K562 (cell line): ENCODE data around the gene METTL8. TPM values are rescaled to one million over a fixed set of nuclear protein-coding genes. Genes with fewer than 3 reads are reported as not detected.

ENCODE experiments used
- ATAC-seq: fragments of 200-7000 bp; cut with Tn5 transposase; 3 replicates; pipeline ENCODE4 v1.9.1; 2020; ENCODE audit warnings: moderate library complexity
- BruUV-seq: library from RNA; stranded (reverse); fragments of 400-500 nt; replicated peaks from 2 replicates; lab custom pipeline; 2021; lab: Mats Ljungman, UMichigan
- CTCF ChIA-PET: fragments of 300-600 bp; formaldehyde crosslinking; extraction: SDS; loops from one replicate; lab custom pipeline; 2021; ENCODE audit warnings: low intra/inter-chr PET ratio; lab: Yijun Ruan, JAX
- POLR2A ChIA-PET: fragments of 300-600, 350-650 bp; sonication (Branson Sonifier 250); formaldehyde crosslinking; extraction: SDS; loops from one replicate; lab custom pipeline; 2021; ENCODE audit warnings: antibody characterized with exemption, inconsistent platforms; lab: Yijun Ruan, JAX
- DNase-seq, 4 experiments: peaks; one replicate each; pipeline versions ENCODE4 v3.0.0 to v3.0.0-alpha.2; 2011 to 2018; ENCODE audit warnings: low spot score in 3 of 4, mixed read lengths in 3 of 4; ENCODE audit errors: extremely low read depth in 1 of 4
- FAIRE-seq: peaks from 2 replicates; lab custom pipeline; 2011; peaks lifted over from hg19 to GRCh38; lab: Jason Lieb, UNC
- H2AFZ ChIP-seq: 2 replicates; pipeline ENCODE4 v1.6.0; 2011; ENCODE audit warnings: low read depth, low read length, control low read depth, inconsistent platforms
- H3K27ac ChIP-seq: fragments of 200-600 bp; 3 replicates; pipeline ENCODE4 v1.8.0; 2011; ENCODE audit warnings: low read depth, mild to moderate bottlenecking, control low read depth, inconsistent platforms, low read length, moderate library complexity, mixed read lengths; ENCODE audit errors: extremely low read depth
- H3K27me3 ChIP-seq, 2 experiments: fragments of 300-600 bp in 1 of 2; 2 replicates in 1 of 2; 3 replicates in 1 of 2; pipeline versions ENCODE4 v1.6.0 to v1.8.0; 2011; ENCODE audit warnings: inconsistent platforms in 2 of 2, low read length in 2 of 2, mild to moderate bottlenecking in 1 of 2, mixed read lengths in 1 of 2, moderate library complexity in 1 of 2; ENCODE audit not compliant: control insufficient read depth in 2 of 2, insufficient read depth in 2 of 2
- H3K36me3 ChIP-seq: fragments of 300-600 bp; 3 replicates; pipeline ENCODE4 v1.8.0; 2011; ENCODE audit warnings: mild to moderate bottlenecking, low read length, inconsistent platforms; ENCODE audit not compliant: control insufficient read depth, insufficient read depth
- H3K4me1 ChIP-seq, 2 experiments: fragments of 200-600 bp in 1 of 2; replicated peaks in 1 of 2; 2 replicates in 1 of 2; 3 replicates in 1 of 2; pipeline versions ENCODE4 v1.5.1 to v1.8.0; 2011; ENCODE audit warnings: inconsistent platforms in 2 of 2, low read length in 2 of 2, mild to moderate bottlenecking in 1 of 2, mixed read lengths in 1 of 2, moderate library complexity in 1 of 2; ENCODE audit not compliant: control insufficient read depth in 2 of 2, insufficient read depth in 2 of 2
- H3K4me2 ChIP-seq: 2 replicates; pipeline ENCODE4 v1.6.1; 2011; ENCODE audit warnings: low read length, control low read depth, inconsistent platforms, mixed read lengths; ENCODE audit not compliant: insufficient read depth
- H3K4me3 ChIP-seq: fragments of 200-600 bp; sonication (generic), shearing (Covaris generic); 2 replicates; pipeline ENCODE4 v1.5.1; 2016; ENCODE audit warnings: control low read depth, inconsistent platforms
- H3K79me2 ChIP-seq: fragments of 200-600 bp; 3 replicates; pipeline ENCODE4 v1.8.0; 2011; ENCODE audit warnings: low read length, inconsistent platforms; ENCODE audit not compliant: control insufficient read depth, insufficient read depth
- H3K9ac ChIP-seq, 2 experiments: 2 replicates each; pipeline versions ENCODE4 v1.6.0 to v1.6.1; 2011; ENCODE audit warnings: low read depth in 2 of 2, low read length in 2 of 2, control low read depth in 1 of 2, inconsistent platforms in 1 of 2, mild to moderate bottlenecking in 1 of 2, mixed read lengths in 1 of 2; ENCODE audit not compliant: insufficient read depth in 1 of 2
- H3K9me1 ChIP-seq: one replicate; pipeline ENCODE4 v1.6.0; 2011; ENCODE audit warnings: inconsistent platforms, mild to moderate bottlenecking, low read length, moderate library complexity; ENCODE audit not compliant: control insufficient read depth, insufficient read depth
- H3K9me3 ChIP-seq: replicated peaks from 2 replicates; pipeline ENCODE4 v1.5.1; 2011; ENCODE audit warnings: low read depth, low read length, inconsistent platforms; ENCODE audit not compliant: control insufficient read depth, insufficient read depth
- H4K20me1 ChIP-seq: replicated peaks from 2 replicates; pipeline ENCODE4 v1.6.1; 2011; ENCODE audit warnings: low read length, inconsistent platforms, mixed read lengths; ENCODE audit not compliant: control insufficient read depth, insufficient read depth
- ASH1L ChIP-seq: fragments of 450-650 bp; IDR thresholded peaks from 2 replicates; pipeline ENCODE4 v1.6.1; 2018; ENCODE audit warnings: borderline replicate concordance, mild to moderate bottlenecking, low read depth; ENCODE audit not compliant: partially characterized antibody
- HCFC1 ChIP-seq: IDR thresholded peaks from 2 replicates; pipeline ENCODE4 v1.6.1; 2012; ENCODE audit warnings: low read depth, low read length, improper control_type of control experiment
- IFI16 ChIP-seq: fragments of 250-450 bp; sonication (Bioruptor Pico); IDR thresholded peaks from 2 replicates; pipeline ENCODE4 v2.1.2; 2022; ENCODE audit warnings: mild to moderate bottlenecking, inconsistent platforms
- ILF3 ChIP-seq: fragments of 450-650 bp; IDR thresholded peaks from 2 replicates; pipeline ENCODE4 v1.6.1; 2018; ENCODE audit warnings: antibody characterized with exemption, mild to moderate bottlenecking, moderate library complexity, borderline replicate concordance
- MCM5 ChIP-seq: fragments of 450-650 bp; IDR thresholded peaks from 2 replicates; pipeline ENCODE4 v1.6.1; 2016; ENCODE audit warnings: low read depth
- MTA1 ChIP-seq: fragments of 450-650 bp; IDR thresholded peaks from 2 replicates; pipeline ENCODE4 v1.6.1; 2017; ENCODE audit warnings: borderline replicate concordance
- MXI1 ChIP-seq: IDR thresholded peaks from 2 replicates; pipeline ENCODE4 v1.6.1; 2011; ENCODE audit warnings: low read depth, mild to moderate bottlenecking, improper control_type of control experiment, low read length
- PHF8 ChIP-seq: fragments of 200-600 bp; sonication (generic); IDR thresholded peaks from 2 replicates; pipeline ENCODE4 v1.6.1; 2012; ENCODE audit warnings: mixed run types, mild to moderate bottlenecking, inconsistent platforms, low read length, moderate library complexity, borderline replicate concordance
- PRPF4 ChIP-seq: fragments of 200-400 bp; formaldehyde crosslinking; IDR thresholded peaks from one replicate; pipeline ENCODE4 v1.6.1; 2017; ENCODE audit warnings: low read length, low read depth, mild to moderate bottlenecking; ENCODE audit not compliant: insufficient read depth, poor library complexity, severe bottlenecking
- RNF219 ChIP-seq: fragments of 250-450 bp; sonication (Bioruptor Pico); IDR thresholded peaks from 2 replicates; pipeline ENCODE4 v1.5.0; 2022; ENCODE audit warnings: mild to moderate bottlenecking
- SMC3 ChIP-seq: conservative IDR thresholded peaks from 2 replicates; pipeline ENCODE4 v1.6.1; 2011; ENCODE audit warnings: low read depth, low read length, improper control_type of control experiment; ENCODE audit not compliant: insufficient read depth
- TCF15 ChIP-seq: fragments of 250-450 bp; sonication (Bioruptor Pico); IDR thresholded peaks from 2 replicates; pipeline ENCODE4 v1.8.0; 2022; ENCODE audit warnings: moderate library complexity, mild to moderate bottlenecking, inconsistent platforms
- XRCC3 ChIP-seq: fragments of 450-650 bp; IDR thresholded peaks from 2 replicates; pipeline ENCODE4 v1.6.1; 2017; ENCODE audit warnings: mild to moderate bottlenecking, moderate library complexity
- ZBED1 ChIP-seq: IDR thresholded peaks from 2 replicates; pipeline ENCODE4 v1.6.1; 2014
- ZNF316 ChIP-seq: fragments of 450-650 bp; IDR thresholded peaks from 2 replicates; pipeline ENCODE4 v1.6.1; 2016
- WGBS: fragments of 100-300 bp; shearing (Covaris generic); methylation state at CpG from one replicate; pipeline ENCODE4 v1.1.6; 2016; ENCODE audit warnings: low coverage, mixed read lengths; ENCODE audit not compliant: insufficient coverage; ENCODE audit errors: missing lambda C conversion rate; 5-methylcytosine and 5-hydroxymethylcytosine counted together
- in situ Hi-C: fragments of 300-500 bp; cut with MboI; formaldehyde crosslinking; loops from 4 replicates; pipeline ENCODE4 v1.15.0; 2018; ENCODE audit warnings: inconsistent platforms, mixed read lengths
- intact Hi-C: fragments of 100-400 bp; cut with micrococcal nuclease; formaldehyde crosslinking; loops from 2 replicates; pipeline ENCODE4 v1.14.2; 2022
- polyA plus RNA-seq, 8 experiments: library from polyadenylated mRNA; depleted of rRNA in 4 of 8; stranded (reverse) in 5 of 8; unstranded in 3 of 8; fragments of >200 nt; fragmentation: Nextera tagmentation in 2 of 8; fragmentation: Illumina TruSeq in 1 of 8; extraction: Ambion mirVana in 2 of 8; extraction: Trizol in 1 of 8; gene quantifications; 2 replicates each; pipeline versions ENCODE4 v1.2.1 to v1.2.3, GENCODE V29; 2011 to 2014; ENCODE audit warnings: inconsistent platforms in 1 of 8, missing spikeins in 1 of 8
- total RNA-seq, 7 experiments: library from RNA; depleted of rRNA in 6 of 7; stranded (reverse); fragments of >200 nt in 6 of 7; fragmentation: Illumina TruSeq in 2 of 7; extraction: Trizol in 2 of 7; gene quantifications; 2 replicates each; pipeline versions ENCODE4 v1.2.1 to v1.2.3, GENCODE V29; 2011 to 2021; ENCODE audit warnings: low replicate concordance in 1 of 7

Gene METTL8
- total and polyA plus RNA-seq, 9 of the 15 experiments (the other 6 are each of a cell fraction or from before 2014, with no cell fraction given), result 12.9 to 52.6 (median 33.7) TPM

- H3K27ac ChIP-seq, result no peak overlapping the region
- H3K79me2 ChIP-seq, result no peaks in the 10 kb centered on the region
- no peaks in the 10 kb centered on the region for H3K9me1 ChIP-seq
- H3K9me3 ChIP-seq, result no peaks in the 10 kb centered on the region
- H3K4me1 ChIP-seq, result no peaks in the 10 kb centered on the region
- no peaks in the 10 kb centered on the region for H3K27me3 ChIP-seq
- TF ChIP-seq RNF219 (CRISPR knock-in tag) (no peak), ZBED1 (no peak), SMC3 (no peak), ILF3 (no peak), TCF15 (CRISPR knock-in tag) (no peak), IFI16 (CRISPR knock-in tag) (no peak), HCFC1 (no peak), ASH1L (no peak), MTA1 (no peak), MCM5 (no peak), MXI1 (no peak), ZNF316 (no peak), PHF8 (no peak), XRCC3 (no peak), PRPF4 (no peak)
- TF ChIP-seq, all 486 proteins: peak for 0
- no TSS peak for BruUV-seq
- no peak overlapping the region for H3K4me3 ChIP-seq
- in situ Hi-C loops, result no loop called here
- FAIRE-seq (no peak), ATAC-seq (no peak), DNase-seq (no peak)
- POLR2A ChIA-PET, result no interaction called here
- WGBS, result 88% methylated on average over 1 of the region's 1 CpG
- no peaks in the 10 kb centered on the region for H4K20me1 ChIP-seq
- no peak overlapping the region for H2AFZ ChIP-seq
- no peak overlapping the region for H3K4me2 ChIP-seq
- peaks cover 81% of the 10 kb centered on the region for H3K36me3 ChIP-seq
- intact Hi-C loops, result no loop called here
- CTCF ChIA-PET, result no interaction called here
- no peak overlapping the region for H3K9ac ChIP-seq
Observed at GRCh38 chr2:171480908-171481307, 47.1 kb upstream of the METTL8 start.
